ENCODE data around the gene STK32C. TPM values are rescaled to one million over a fixed set of nuclear protein-coding genes. Genes with fewer than 3 reads are reported as not detected.
"Not testable (repeated sequence)": the region's sequence is repeated elsewhere in the genome, so short reads cannot be mapped to it uniquely, and the experiment has no call there.

STK32C gene
- total and polyA plus RNA-seq, 2 of the 4 experiments (the other 2 are of a cell fraction), result 5.0 to 8.3 TPM

DNA sequence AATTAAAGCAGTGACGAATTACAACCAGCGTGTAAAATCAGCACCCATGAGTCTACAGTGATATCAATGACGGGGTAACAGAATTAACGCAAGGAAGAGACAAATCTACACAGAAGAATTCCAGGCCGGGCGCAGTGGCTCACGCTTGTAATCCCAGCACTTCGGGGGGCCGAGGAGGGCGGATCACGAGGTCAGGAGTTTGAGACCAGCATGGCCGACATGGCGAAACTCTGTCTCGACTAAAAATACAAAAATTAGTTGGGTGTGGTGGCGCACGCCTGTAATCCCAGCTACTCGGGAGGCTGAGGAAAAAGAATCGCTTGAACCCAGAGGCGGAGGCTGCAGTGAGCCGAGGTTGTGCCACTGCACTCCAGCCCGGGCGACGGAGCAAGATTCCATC lies 12.3 kb downstream of the STK32C start:
- H4K5ac ChIP-seq (ENCODE audit: low read depth, low read length); H3K14ac ChIP-seq (replicated peaks; ENCODE audit: low read depth, low read length); H3K9me3 ChIP-seq (ENCODE audit: control insufficient read depth, insufficient read depth, low read length); H3K27ac ChIP-seq (ENCODE audit: insufficient read depth, low read length); H3K4me3 ChIP-seq (ENCODE audit: insufficient read depth, low read depth, low read length); H2BK120ac ChIP-seq (ENCODE audit: low read depth, low read length); H3K9ac ChIP-seq (ENCODE audit: low read depth, low read length); in situ Hi-C loops (cut with MboI; ENCODE audit: low sequenced_read_pairs); H2BK15ac ChIP-seq (ENCODE audit: low read depth, low read length); H4K91ac ChIP-seq (ENCODE audit: insufficient read depth, low read depth, low read length); H3K9me1 ChIP-seq (ENCODE audit: insufficient read depth, low read length); ATAC-seq (ENCODE audit: low read depth); dilution Hi-C loops (cut with HindIII; ENCODE audit: low sequenced_read_pairs, unreplicated experiment); H3K18ac ChIP-seq (ENCODE audit: low read depth, low read length); H3K36me3 ChIP-seq (ENCODE audit: control insufficient read depth, insufficient read depth, low read length); DNase-seq; H3K4ac ChIP-seq (ENCODE audit: low read depth, low read length); H2BK20ac ChIP-seq (ENCODE audit: low read depth, low read length); H4K8ac ChIP-seq (ENCODE audit: low read depth in 2 of 2, low read length in 2 of 2); H2AK9ac ChIP-seq (replicated peaks; ENCODE audit: low read depth, low read length, poor library complexity); H3K4me2 ChIP-seq (ENCODE audit: low read depth, low read length); H4K20me1 ChIP-seq (ENCODE audit: insufficient read depth, low read length); H2AK5ac ChIP-seq (ENCODE audit: low read depth, low read length); H3K56ac ChIP-seq (ENCODE audit: extremely low read depth, insufficient read depth, low read length); H2AFZ ChIP-seq (replicated peaks; ENCODE audit: low read length, poor library complexity); intact Hi-C loops (cut with micrococcal nuclease); H3K4me1 ChIP-seq (ENCODE audit: control insufficient read depth, insufficient read depth, low read length); H3K79me1 ChIP-seq (ENCODE audit: low read depth in 1 of 2, low read length in 2 of 2); POLR2A ChIA-PET (ENCODE audit: unreplicated experiment); BruUV-seq (replicated peaks); H2BK5ac ChIP-seq (ENCODE audit: low read depth, low read length, poor library complexity, severe bottlenecking); H3K23ac ChIP-seq (ENCODE audit: low read depth, low read length): not testable (repeated sequence)
- CTCF ChIA-PET, result interaction anchor here (1.0 kb wide), 1 partner anchor 12 kb away, joined by 3 read pairs; no protein-coding TSS in a partner anchor
- H3K27me3 ChIP-seq (ENCODE audit: control insufficient read depth, insufficient read depth, low read length), result peaks cover 14% of the 10 kb centered on the region; the same call in 1 of the 2 replicates
- 97% methylated on average over 9 of the region's 23 CpGs; no CpG with 5 or more reads in 1 of the 2 experiments for WGBS, 2 experiments (ENCODE audit: extremely low coverage in 2 of 2, insufficient read length in 1 of 2)
